Uterus (tissue), 2 donors: ENCODE measurements around the gene CLCA4.

Source experiments
- CTCF ChIP-seq, 4 experiments: fragments of 200-600 bp in 2 of 4; fragments of 450-650 bp in 2 of 4; sonication (generic) in 2 of 4; IDR thresholded peaks; one replicate each; pipeline ENCODE4 v1.5.1; 2016 to 2019; ENCODE audit warnings: antibody characterized with exemption in 4 of 4, mild to moderate bottlenecking in 2 of 4, moderate library complexity in 1 of 4
- POLR2A ChIP-seq, 2 donors: fragments of 450-650 bp; IDR thresholded peaks; one replicate each; pipeline ENCODE4 v1.6.1; 2016; ENCODE audit warnings: antibody characterized with exemption in 2 of 2, mild to moderate bottlenecking in 1 of 2, moderate library complexity in 1 of 2

- no peak for TF ChIP-seq POLR2A (IDR thresholded peaks at IDR 0.05)
- TF ChIP-seq CTCF (IDR thresholded peaks at IDR 0.05): no peak
Observed at GRCh38 chr1:86538775-86539174, 8.1 kb upstream of the CLCA4 start.
